ENCODE data around the gene C1QTNF9.
A peak's percentile ranks its signal among the peaks of the same experiment; 100 is the strongest.
"Not testable (repeated sequence)": the region's sequence is repeated elsewhere in the genome, so short reads cannot be mapped to it uniquely, and the experiment has no call there.

Gene C1QTNF9

DNA sequence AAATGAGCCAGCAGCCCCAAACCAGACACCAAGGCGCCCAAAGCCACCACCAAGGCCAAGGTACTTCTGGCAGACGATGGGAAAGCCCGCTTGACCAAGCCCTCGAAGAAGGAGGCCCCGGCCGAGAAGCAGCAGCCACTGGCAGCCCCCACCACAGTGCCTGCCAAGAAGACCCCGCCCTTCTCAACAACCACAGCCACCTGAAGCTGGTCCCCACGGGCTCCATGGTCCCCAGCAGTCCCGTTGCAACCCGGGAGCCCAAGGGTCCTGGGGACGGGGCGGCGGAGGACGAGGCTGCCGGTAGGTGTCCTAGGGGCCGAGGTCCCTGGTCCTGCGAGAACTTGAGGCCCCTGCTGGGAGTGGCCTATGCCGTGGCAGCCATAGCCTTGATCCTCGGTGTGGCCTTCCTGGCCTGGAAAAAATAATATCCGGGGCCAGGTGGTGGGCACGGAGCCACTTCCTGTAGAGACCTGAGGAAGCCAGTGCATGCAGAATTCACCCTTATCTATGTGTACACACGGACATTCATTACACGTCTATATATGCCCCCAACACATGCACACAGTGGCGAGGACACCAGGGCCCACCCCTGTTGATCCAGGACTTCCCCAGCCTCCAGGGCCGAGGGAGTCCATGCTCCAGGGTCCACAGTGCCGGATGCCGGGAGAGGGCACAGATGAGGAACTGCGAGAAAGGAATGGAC lies 13.8 kb downstream of the C1QTNF9 start:
- Histone ChIP-seq H3K9me3 (ENCODE audit: insufficient read depth, low read length) (no peaks in the 10 kb centered on the region), H3K9ac (ENCODE audit: insufficient read length, low read depth) (no peak overlapping the region), H3K4me3 (ENCODE audit: insufficient read length, low read depth) (no peak overlapping the region), H3K27me3 (ENCODE audit: insufficient read depth, insufficient read length) (peaks cover 3% of the 10 kb centered on the region), H3K4me1 (ENCODE audit: insufficient read depth, insufficient read length) (no peaks in the 10 kb centered on the region), H3K36me3 (ENCODE audit: insufficient read depth, insufficient read length, low read length) (no peaks in the 10 kb centered on the region)
- TF ChIP-seq ZNF274 (IDR thresholded peaks at IDR 0.05; ENCODE audit: low read depth, low read length) (no peak), SUZ12 (IDR thresholded peaks at IDR 0.05; ENCODE audit: extremely low read depth, insufficient read depth, insufficient read length) (no peak), YY1 (IDR thresholded peaks at IDR 0.05; ENCODE audit: insufficient read depth, insufficient read length) (no peak)
- no peak for DNase-seq (ENCODE audit: low read depth, low spot score)

DNA sequence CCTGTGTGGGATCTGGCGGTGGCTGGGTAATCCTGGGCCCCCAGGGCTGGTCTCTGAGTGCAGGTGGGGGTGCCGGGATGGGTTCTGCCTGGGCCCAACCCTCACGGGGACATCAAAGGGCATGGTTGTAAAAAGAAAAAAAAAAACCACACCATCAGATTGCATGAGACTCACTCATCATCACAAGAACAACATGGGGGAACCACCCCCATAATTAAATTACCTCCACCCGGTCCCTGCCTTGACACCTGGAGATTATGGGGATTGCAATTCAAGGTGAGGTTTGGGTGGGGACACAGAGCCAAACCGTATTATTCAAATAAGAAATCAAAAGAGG lies 14.3 kb downstream of the C1QTNF9 start:
- no peak for TF ChIP-seq SUZ12 (IDR thresholded peaks at IDR 0.05; ENCODE audit: extremely low read depth, insufficient read depth, insufficient read length)
- no peak for TF ChIP-seq ZNF274 (IDR thresholded peaks at IDR 0.05; ENCODE audit: low read depth, low read length)
- no peak for TF ChIP-seq YY1 (IDR thresholded peaks at IDR 0.05; ENCODE audit: insufficient read depth, insufficient read length)
- no peaks in the 10 kb centered on the region for H3K4me1 ChIP-seq (ENCODE audit: insufficient read depth, insufficient read length)
- H3K27me3 ChIP-seq (ENCODE audit: insufficient read depth, insufficient read length) = peaks cover 8% of the 10 kb centered on the region
- H3K36me3 ChIP-seq (ENCODE audit: insufficient read depth, insufficient read length, low read length) = no peaks in the 10 kb centered on the region
- H3K9me3 ChIP-seq (ENCODE audit: insufficient read depth, low read length) = no peaks in the 10 kb centered on the region
- DNase-seq (ENCODE audit: low read depth, low spot score) = no peak
- H3K4me3 ChIP-seq (ENCODE audit: insufficient read length, low read depth) = no peak overlapping the region
- H3K9ac ChIP-seq (ENCODE audit: insufficient read length, low read depth) = no peak overlapping the region

DNA sequence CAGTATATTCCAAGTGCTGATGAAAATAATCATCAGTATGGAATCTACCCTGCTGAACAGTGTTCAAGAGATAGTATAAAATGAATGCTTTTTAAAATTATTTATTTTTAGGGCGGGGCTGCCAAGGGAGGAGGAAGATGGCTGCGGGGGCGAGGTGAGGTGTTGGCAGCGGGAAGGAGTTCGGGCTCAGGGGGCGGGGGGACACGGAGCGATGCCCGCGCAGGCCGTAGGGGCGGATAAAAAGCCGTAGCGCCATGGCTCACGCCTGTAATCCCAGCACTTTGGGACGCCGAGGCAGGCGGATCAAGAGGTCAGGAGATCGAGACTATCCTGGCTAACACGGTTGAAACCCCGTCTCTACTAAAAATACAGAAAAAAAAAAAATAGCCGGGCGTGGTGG lies 18.2 kb downstream of the C1QTNF9 start:
- peak overlapping the region; percentile 24 for H3K4me3 ChIP-seq (ENCODE audit: insufficient read length, low read depth)
- DNase-seq (ENCODE audit: low read depth, low spot score); H3K9me3 ChIP-seq (ENCODE audit: insufficient read depth, low read length); H3K36me3 ChIP-seq (ENCODE audit: insufficient read depth, insufficient read length, low read length); H3K4me1 ChIP-seq (ENCODE audit: insufficient read depth, insufficient read length); H3K9ac ChIP-seq (ENCODE audit: insufficient read length, low read depth): not testable (repeated sequence)
- H3K27me3 ChIP-seq (ENCODE audit: insufficient read depth, insufficient read length) = peaks cover 12% of the 10 kb centered on the region

DNA sequence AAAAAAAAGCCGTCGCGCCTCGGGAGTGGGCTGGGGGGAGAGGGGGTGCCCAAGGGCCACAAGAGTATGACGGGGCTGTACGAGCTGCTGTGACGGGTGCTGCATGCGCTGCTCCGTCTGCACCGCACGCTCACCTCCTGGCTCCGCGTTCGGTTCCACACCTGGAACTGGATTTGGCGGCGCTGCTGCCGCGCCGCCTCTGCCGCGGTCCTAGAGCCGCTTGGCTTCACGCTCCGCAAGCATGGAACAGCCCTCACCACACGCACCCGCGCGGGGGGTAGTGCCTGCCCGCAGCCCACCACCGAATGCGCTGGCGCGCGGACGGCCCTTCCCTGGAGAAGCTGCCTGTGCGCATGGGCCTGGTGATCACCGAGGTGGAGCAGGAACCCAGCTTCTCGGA lies 18.8 kb downstream of the C1QTNF9 start:
- H3K9me3 ChIP-seq (ENCODE audit: insufficient read depth, low read length) = no peaks in the 10 kb centered on the region

DNA sequence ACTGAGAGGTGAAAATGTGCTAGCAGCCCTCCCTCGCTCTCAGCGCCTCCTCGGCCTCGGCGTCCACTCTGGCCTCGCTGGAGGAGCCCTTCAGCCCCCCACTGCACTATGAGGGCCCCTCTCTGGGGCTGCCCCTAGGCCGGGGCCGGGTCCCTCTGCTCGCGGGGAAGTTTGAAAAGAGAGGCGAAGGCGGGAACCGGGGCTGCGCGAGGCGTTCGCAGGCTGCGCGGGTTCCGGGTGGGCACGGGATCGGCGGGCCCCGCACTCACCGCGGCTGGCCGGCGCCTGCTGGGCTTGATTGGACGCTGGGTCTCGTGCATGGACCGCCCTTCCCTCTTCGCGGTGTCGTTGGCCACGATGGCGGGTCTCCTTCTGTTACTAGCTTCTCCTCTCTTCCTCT lies 29.3 kb downstream of the C1QTNF9 start:
- no peak overlapping the region for H3K9ac ChIP-seq (ENCODE audit: insufficient read length, low read depth)
- no peak for DNase-seq (ENCODE audit: low read depth, low spot score)
- no peak overlapping the region for H3K4me3 ChIP-seq (ENCODE audit: insufficient read length, low read depth)
- TF ChIP-seq SUZ12 (IDR thresholded peaks at IDR 0.05; ENCODE audit: extremely low read depth, insufficient read depth, insufficient read length) = no peak
- TF ChIP-seq ZNF274 (IDR thresholded peaks at IDR 0.05; ENCODE audit: low read depth, low read length) = no peak
- no peak for TF ChIP-seq YY1 (IDR thresholded peaks at IDR 0.05; ENCODE audit: insufficient read depth, insufficient read length)
- H3K9me3 ChIP-seq (ENCODE audit: insufficient read depth, low read length) = no peaks in the 10 kb centered on the region; the same call in 1 of the 2 replicates
- no peaks in the 10 kb centered on the region for H3K4me1 ChIP-seq (ENCODE audit: insufficient read depth, insufficient read length)
- H3K36me3 ChIP-seq (ENCODE audit: insufficient read depth, insufficient read length, low read length) = no peaks in the 10 kb centered on the region
- no peaks in the 10 kb centered on the region for H3K27me3 ChIP-seq (ENCODE audit: insufficient read depth, insufficient read length)

More for the DNA sequence above, 18.8 kb downstream of the C1QTNF9 start:
- TF ChIP-seq SUZ12 (IDR thresholded peaks at IDR 0.05; ENCODE audit: extremely low read depth, insufficient read depth, insufficient read length) = no peak
- TF ChIP-seq ZNF274 (IDR thresholded peaks at IDR 0.05; ENCODE audit: low read depth, low read length) = no peak
- TF ChIP-seq YY1 (IDR thresholded peaks at IDR 0.05; ENCODE audit: insufficient read depth, insufficient read length) = no peak
- Histone ChIP-seq H3K4me1 (ENCODE audit: insufficient read depth, insufficient read length) (no peaks in the 10 kb centered on the region), H3K9ac (ENCODE audit: insufficient read length, low read depth) (peak overlapping the region; percentile 72), H3K27me3 (ENCODE audit: insufficient read depth, insufficient read length) (peaks cover 12% of the 10 kb centered on the region), H3K36me3 (ENCODE audit: insufficient read depth, insufficient read length, low read length) (no peaks in the 10 kb centered on the region), H3K4me3 (ENCODE audit: insufficient read length, low read depth) (peak overlapping the region; percentile 53)
- peak; percentile 3 for DNase-seq (ENCODE audit: low read depth, low spot score)

DNA sequence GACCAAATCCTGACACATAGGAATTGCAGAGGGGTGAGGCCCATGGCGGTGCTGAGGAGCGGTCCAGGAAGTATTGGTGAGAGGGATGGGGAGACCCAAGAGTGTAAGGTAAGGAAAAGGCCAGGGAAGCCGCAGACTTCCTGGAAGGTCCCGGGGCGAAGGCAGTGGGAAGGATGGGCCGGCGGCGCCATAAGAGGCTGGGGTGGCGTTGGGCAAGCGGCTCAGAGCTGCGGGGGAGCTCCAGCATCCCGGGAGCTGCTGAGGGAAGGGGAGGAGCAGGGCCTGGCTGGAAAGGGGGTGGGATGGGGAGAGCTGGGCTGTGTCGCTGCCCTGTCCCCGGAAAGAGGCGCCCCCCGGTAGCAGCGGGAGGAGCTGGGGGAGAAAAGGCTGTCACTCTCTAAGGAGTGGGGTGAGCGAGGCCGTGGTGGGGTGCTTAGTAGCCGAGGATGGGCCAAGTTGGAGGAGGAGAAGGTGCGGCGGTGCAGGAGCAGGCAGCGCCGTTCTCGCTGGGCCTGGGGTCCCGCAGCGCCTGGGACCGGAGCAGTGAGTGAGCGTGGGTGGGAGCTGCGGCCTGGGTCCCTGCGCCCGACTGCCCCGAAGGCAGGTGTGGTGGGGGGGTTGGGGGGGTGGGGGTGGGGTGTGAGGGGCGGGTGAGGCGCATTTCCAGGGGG lies 30.7 kb downstream of the C1QTNF9 start:
- DNase-seq (ENCODE audit: low read depth, low spot score) = no peak
- TF ChIP-seq ZNF274 (IDR thresholded peaks at IDR 0.05; ENCODE audit: low read depth, low read length) (no peak), YY1 (IDR thresholded peaks at IDR 0.05; ENCODE audit: insufficient read depth, insufficient read length) (no peak), SUZ12 (IDR thresholded peaks at IDR 0.05; ENCODE audit: extremely low read depth, insufficient read depth, insufficient read length) (no peak)
- Histone ChIP-seq H3K4me1 (ENCODE audit: insufficient read depth, insufficient read length) (no peaks in the 10 kb centered on the region), H3K9me3 (ENCODE audit: insufficient read depth, low read length) (no peaks in the 10 kb centered on the region; the same call in 1 of the 2 replicates), H3K4me3 (ENCODE audit: insufficient read length, low read depth) (no peak overlapping the region), H3K27me3 (ENCODE audit: insufficient read depth, insufficient read length) (no peaks in the 10 kb centered on the region), H3K36me3 (ENCODE audit: insufficient read depth, insufficient read length, low read length) (no peaks in the 10 kb centered on the region), H3K9ac (ENCODE audit: insufficient read length, low read depth) (no peak overlapping the region)

DNA sequence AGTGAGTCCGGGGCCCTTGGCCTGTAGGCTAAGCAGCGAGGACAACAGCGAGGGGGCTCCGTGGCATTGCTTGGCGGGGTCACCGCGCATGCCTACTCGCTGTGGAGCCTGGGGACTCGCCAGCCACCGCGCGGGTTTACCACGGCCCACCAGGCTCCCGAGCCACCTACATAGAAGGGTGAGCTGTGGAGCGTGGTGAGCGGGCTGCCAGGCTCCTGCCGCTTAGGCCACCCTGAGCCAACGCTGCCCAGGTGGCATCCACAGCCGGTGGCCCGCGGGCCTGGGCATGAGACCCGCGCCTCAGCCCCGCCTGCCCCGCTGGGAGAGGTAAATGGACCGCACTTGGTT lies 31.2 kb downstream of the C1QTNF9 start:
- Histone ChIP-seq H3K9me3 (ENCODE audit: insufficient read depth, low read length) (no peaks in the 10 kb centered on the region; the same call in 1 of the 2 replicates), H3K4me3 (ENCODE audit: insufficient read length, low read depth) (no peak overlapping the region), H3K27me3 (ENCODE audit: insufficient read depth, insufficient read length) (no peaks in the 10 kb centered on the region), H3K36me3 (ENCODE audit: insufficient read depth, insufficient read length, low read length) (no peaks in the 10 kb centered on the region), H3K4me1 (ENCODE audit: insufficient read depth, insufficient read length) (no peaks in the 10 kb centered on the region), H3K9ac (ENCODE audit: insufficient read length, low read depth) (no peak overlapping the region)
- TF ChIP-seq YY1 (IDR thresholded peaks at IDR 0.05; ENCODE audit: insufficient read depth, insufficient read length) (no peak), SUZ12 (IDR thresholded peaks at IDR 0.05; ENCODE audit: extremely low read depth, insufficient read depth, insufficient read length) (no peak), ZNF274 (IDR thresholded peaks at IDR 0.05; ENCODE audit: low read depth, low read length) (no peak)
- no peak for DNase-seq (ENCODE audit: low read depth, low spot score)
